GM18868 (cell line): ENCODE results near the gene CCDC197.
A peak's percentile ranks its signal among the peaks of the same experiment; 100 is the strongest.

Experiments
- ATAC-seq: cut with Tn5 transposase; IDR thresholded peaks from one replicate; pipeline ENCODE4 v1.9.1; 2021; ENCODE audit warnings: mild to moderate bottlenecking, moderate library complexity; ENCODE audit not compliant: unreplicated experiment

Gene CCDC197

GRCh38 chr14:93976477-93977057 lies 20.5 kb upstream of the CCDC197 start, which contains the start of gene ASB2:
Gene ASB2, minus strand, starts transcription at chr14:93976570. Its CDS starts 12,031 bp downstream, at chr14:93964539.
- ATAC-seq, result peak; percentile 16

- no peak for ATAC-seq
Measured at GRCh38 chr14:93977171-93977570, 19.9 kb upstream of the CCDC197 start.

DNA sequence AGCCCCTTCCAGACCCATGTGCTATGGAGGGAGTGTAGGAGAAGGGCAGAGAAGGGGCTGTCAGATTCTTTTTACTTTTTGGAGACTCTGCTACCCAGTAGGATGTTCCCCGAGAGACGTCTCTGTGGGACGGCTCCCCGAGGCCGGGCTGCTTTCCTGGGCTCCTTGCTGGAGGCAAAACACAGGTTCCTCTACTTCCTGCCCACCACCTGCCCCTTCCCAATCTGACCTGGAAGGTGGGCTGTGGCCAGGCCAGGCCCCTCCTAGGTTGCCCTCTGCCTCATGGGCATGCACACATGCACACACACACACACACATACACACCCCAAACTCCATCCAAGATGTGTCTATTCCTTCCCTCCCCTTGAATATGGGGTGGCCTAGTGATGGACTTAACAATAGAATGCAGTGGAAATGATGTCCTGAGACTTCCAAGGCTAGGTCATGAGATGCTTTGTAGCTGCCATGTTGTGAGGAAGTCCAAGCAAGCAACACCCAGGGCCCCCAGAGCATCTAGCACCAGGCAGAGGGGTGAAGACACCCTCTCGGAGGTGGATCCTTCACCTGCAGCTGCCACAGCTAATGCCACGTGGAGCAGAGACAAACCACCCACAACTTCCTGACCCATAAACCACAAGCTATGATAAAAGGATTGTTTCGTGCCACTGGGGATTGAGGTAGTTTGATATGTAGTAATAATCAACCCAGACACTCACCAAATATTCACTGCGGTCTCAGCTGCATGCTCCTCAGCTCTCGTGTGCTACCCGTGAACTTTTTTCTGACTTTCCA lies 19.1 kb upstream of the CCDC197 start:
- no peak for ATAC-seq

- no peak for ATAC-seq
Measured at GRCh38 chr14:93978735-93979134, 18.4 kb upstream of the CCDC197 start.

DNA sequence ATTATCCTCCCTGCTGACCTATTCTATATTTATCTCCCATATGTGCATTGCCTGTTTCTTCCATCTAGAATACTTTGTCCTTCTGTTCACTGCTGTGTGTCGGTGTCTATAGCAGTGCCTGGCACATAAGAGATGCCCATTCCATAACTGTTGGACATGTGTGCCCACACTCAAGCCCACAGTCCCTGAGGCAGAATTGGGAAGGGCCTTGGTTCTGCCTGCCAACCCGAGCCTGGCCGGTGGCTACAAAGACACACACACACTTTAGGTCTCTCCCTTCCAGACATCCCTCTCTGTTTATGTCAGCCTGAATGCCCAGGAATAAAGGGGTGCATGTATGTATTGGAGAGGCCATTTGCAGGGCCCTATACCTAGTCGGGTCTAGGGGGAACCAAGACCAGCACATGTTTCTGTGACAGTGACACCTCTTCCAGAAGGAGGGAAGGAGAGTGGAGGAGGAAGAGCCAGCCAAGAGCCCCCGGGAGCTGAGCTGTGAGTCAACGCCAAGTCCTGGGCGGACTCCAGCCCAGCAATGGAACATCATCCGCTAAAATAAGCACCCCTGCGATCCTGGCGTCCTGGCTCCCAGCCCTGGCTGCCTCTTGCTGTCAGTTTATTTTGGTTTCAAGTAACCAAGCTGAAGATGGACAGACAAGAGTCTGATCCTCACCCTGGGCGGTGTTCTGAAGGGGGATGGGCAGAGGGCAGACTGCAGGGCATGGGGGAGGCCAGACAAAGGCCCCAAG lies 16.5 kb upstream of the CCDC197 start:
- ATAC-seq, result no peak

DNA sequence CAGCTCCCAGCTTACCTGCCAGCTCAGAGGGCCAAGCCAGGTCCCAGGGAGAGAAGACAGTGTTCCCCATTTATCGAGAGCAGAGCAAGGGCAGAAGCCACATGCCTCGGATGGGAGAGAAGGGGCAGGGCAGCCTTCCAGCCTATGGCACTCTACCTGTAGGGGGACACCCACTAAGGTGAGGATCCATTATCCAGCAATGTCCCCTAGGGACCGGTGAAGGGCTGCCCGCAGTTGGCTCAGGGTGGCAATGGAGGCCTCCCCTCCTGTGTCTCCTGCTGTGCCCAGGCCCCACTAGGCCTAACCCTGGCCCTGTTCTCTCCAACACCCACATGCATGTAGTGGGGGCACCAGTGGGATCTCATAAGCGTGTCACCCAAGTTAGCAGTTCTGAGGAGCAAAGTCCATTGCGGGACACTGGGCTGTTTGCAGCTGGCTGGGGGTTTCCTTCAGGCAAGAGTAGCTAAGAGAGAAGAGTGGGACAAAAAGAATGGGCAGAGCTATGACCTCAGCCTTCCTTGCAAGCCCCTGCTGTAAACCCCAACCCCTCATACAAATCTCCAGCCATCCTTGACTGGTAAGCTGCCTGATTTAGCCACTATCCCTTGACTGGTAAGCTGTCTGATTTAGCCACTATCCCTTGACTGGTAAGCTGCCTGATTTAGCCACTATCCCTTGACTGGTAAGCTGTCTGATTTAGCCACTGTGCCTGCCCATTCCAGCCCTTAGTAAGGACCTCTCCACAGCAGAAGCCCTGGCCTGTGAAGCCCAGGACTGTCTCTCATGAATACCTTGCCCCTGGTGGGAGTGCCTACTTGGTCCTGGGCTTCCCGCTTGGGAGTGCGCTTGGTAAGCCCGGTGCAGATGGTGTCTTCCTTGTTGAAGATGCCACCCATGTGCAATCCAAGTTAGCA lies 15.5 kb upstream of the CCDC197 start:
- no peak for ATAC-seq

GRCh38 chr14:93982230-93983007 lies 14.7 kb upstream of the CCDC197 start:
- ATAC-seq, result no peak

- no peak for ATAC-seq
Measured at GRCh38 chr14:93984070-93984469, 13.0 kb upstream of the CCDC197 start.

GRCh38 chr14:93984987-93985410 lies 12.1 kb upstream of the CCDC197 start:
- ATAC-seq, result no peak

- ATAC-seq, result no peak
Measured at GRCh38 chr14:93986955-93987354, 10.1 kb upstream of the CCDC197 start.

DNA sequence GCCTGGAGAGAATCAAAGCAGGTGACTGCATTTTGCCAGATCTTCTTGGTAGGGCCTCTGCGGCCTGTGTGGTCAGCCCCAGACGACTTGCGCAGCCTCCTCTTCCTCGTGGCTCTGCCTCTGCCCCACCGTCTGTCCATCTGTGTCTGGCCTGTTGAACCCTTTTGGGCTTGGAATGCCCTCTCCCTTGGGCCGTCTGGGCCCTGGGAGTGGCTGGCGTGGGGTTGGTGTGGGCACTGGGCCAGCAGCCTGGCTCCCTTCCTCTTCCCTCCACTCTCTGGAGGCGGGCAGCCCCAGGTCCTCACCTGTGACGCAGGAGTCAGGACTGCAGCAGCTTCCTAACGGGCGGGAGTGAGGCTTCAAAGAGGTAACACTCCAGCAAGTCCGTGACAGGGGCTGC lies 9.7 kb upstream of the CCDC197 start:
- ATAC-seq, result no peak

DNA sequence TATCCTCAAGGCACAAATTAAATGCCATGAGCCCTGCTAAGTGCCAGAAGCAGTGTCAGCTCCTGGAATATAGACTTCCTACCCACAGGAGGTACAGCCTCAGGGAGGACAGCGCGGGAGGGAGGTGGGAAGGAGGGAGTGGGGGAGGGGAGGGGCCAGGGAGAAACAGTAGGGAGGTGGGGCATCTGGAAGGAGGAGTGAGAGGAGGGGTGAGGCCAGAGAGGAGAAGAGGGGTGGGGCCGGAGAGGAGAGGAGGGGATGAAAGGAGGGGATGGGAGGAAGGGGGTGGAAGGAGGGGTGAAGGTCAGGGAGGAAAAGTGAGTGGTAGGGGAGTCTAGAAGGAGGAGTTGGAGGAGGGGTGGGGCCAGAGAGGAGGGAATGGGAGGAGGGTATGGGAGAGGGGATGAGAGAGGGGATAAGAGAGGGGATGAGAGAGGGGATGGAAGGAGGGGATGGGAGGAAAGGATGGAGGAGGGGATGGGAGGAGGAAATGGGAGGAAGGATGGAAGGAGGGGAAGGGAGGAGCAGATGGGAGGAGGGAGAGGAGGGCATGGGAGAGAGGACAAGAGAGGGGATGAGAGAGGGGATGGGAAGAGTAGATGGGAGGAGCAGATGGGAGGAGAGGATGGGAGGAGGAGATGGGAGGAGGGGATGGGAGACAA lies 9.2 kb upstream of the CCDC197 start:
- ATAC-seq, result no peak

DNA sequence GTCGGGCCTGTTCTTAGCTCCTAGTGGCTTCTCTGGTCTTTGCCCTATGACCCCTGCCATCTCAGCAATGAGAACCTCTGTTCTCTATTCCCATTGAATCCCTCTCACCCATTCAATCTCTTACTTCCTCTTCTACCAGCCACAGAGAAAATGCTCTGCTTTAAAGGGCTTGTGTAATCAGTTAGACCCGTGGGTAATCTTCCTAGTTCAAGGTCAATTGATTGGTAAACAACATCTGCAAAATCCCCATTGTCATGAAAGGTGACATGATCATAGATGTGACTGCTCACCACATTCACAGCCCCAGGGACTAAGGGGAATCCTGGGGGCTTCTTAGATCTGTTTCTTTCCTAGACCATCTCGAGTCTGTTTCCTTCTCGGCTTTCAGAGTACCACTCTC lies 7.2 kb upstream of the CCDC197 start:
- peak; percentile 70 for ATAC-seq

- ATAC-seq, result no peak
Measured at GRCh38 chr14:93991212-93991611, 5.9 kb upstream of the CCDC197 start.

GRCh38 chr14:93991649-93992048 lies 5.5 kb upstream of the CCDC197 start:
- ATAC-seq, result no peak

GRCh38 chr14:93993382-93993781 lies 3.7 kb upstream of the CCDC197 start:
- no peak for ATAC-seq

GRCh38 chr14:93994919-93995682 lies 2.0 kb upstream of the CCDC197 start:
- no peak for ATAC-seq

GRCh38 chr14:93996130-93996695 lies 888 bp upstream of the CCDC197 start:
- ATAC-seq, result no peak
